ENCODE measurements around the gene YIPF2.

Gene YIPF2

GRCh38 chr19:10936661-10937084 lies 8.2 kb upstream of the YIPF2 start:
- peak; percentile 80 for ATAC-seq
- DNase-seq = peak; percentile 31

- ATAC-seq (no peak), DNase-seq (no peak)
Measured at GRCh38 chr19:10935371-10936059, 7.1 kb upstream of the YIPF2 start.

GRCh38 chr19:10929402-10929794 lies 959 bp upstream of the YIPF2 start:
- no peak for DNase-seq
- ATAC-seq = no peak

- DNase-seq (no peak), ATAC-seq (peak; percentile 19)
Measured at GRCh38 chr19:10927730-10928562, 493 bp downstream of the YIPF2 start.

- no peak for DNase-seq
- ATAC-seq = no peak
Measured at GRCh38 chr19:10924597-10924996, 3.8 kb downstream of the YIPF2 start.

GRCh38 chr19:10923260-10924112 lies 5.0 kb downstream of the YIPF2 start:
- ATAC-seq (no peak), DNase-seq (no peak)

GRCh38 chr19:10922638-10923014 lies 5.8 kb downstream of the YIPF2 start:
- DNase-seq (no peak), ATAC-seq (no peak)

GRCh38 chr19:10921910-10922637 lies 6.4 kb downstream of the YIPF2 start:
- ATAC-seq (no peak), DNase-seq (no peak)

- ATAC-seq = no peak
- no peak for DNase-seq
Measured at GRCh38 chr19:10921199-10921909, 7.1 kb downstream of the YIPF2 start.

- no peak for DNase-seq
- ATAC-seq = no peak
Measured at GRCh38 chr19:10920781-10921180, 7.7 kb downstream of the YIPF2 start.

GRCh38 chr19:10920288-10920655 lies 8.2 kb downstream of the YIPF2 start:
- ATAC-seq = no peak
- no peak for DNase-seq

- ATAC-seq (no peak), DNase-seq (no peak)
Measured at GRCh38 chr19:10919352-10920287, 8.8 kb downstream of the YIPF2 start.

GRCh38 chr19:10918359-10918758 lies 10.1 kb downstream of the YIPF2 start:
- no peak for ATAC-seq
- no peak for DNase-seq

GRCh38 chr19:10916602-10917001 lies 11.8 kb downstream of the YIPF2 start:
- DNase-seq (no peak), ATAC-seq (no peak)

- ATAC-seq = peak; percentile 38
- no peak for DNase-seq
Measured at GRCh38 chr19:10915130-10916091, 13.0 kb downstream of the YIPF2 start.

- ATAC-seq = no peak
- DNase-seq = no peak
Measured at GRCh38 chr19:10913716-10914340, 14.6 kb downstream of the YIPF2 start.

GRCh38 chr19:10912619-10913018 lies 15.8 kb downstream of the YIPF2 start:
- DNase-seq (no peak), ATAC-seq (no peak)

- ATAC-seq (no peak), DNase-seq (no peak)
Measured at GRCh38 chr19:10911579-10912363, 16.7 kb downstream of the YIPF2 start.

All from stimulated activated naive CD8-positive, alpha-beta T cell treated with anti-CD3 and anti-CD28 coated beads, Interleukin-15, Interleukin-2, amounts not matched to agents 100 U/mL and 50 U/mL, for 24 hours (primary cell).